Activated CD4-positive, alpha-beta T cell treated with anti-CD3 and anti-CD28 coated beads, Interleukin-2, amount 50 U/mL, for 1 hour (primary cell): Measurements from ENCODE around the gene PRKACB.
"Not testable (repeated sequence)": the region's sequence is repeated elsewhere in the genome, so short reads cannot be mapped to it uniquely, and the experiment has no call there.

Experiments used
- DNase-seq: peaks from one replicate; pipeline ENCODE4 v3.0.0-alpha.2; 2020

The PRKACB gene

GRCh38 chr1:84224905-84225304 is 80.8 kb downstream of the PRKACB start:
- no peak for DNase-seq

GRCh38 chr1:84225646-84226045 is 81.6 kb downstream of the PRKACB start:
- no peak for DNase-seq

GRCh38 chr1:84232676-84233075 is 88.6 kb downstream of the PRKACB start:
- DNase-seq, result not testable (repeated sequence)

GRCh38 chr1:84236256-84236655 is 92.2 kb downstream of the PRKACB start:
- DNase-seq, result no peak

GRCh38 chr1:84242641-84243040 is 98.6 kb downstream of the PRKACB start:
- DNase-seq, result no peak

GRCh38 chr1:84245563-84245962 is 101.5 kb downstream of the PRKACB start:
- DNase-seq, result no peak

GRCh38 chr1:84246213-84246612 is 102.1 kb downstream of the PRKACB start:
- DNase-seq, result no peak

GRCh38 chr1:84247425-84248220 is 103.6 kb downstream of the PRKACB start:
- DNase-seq, result no peak

GRCh38 chr1:84250668-84251067 is 106.6 kb downstream of the PRKACB start:
- no peak for DNase-seq

GRCh38 chr1:84253036-84253435 is 109.0 kb downstream of the PRKACB start:
- no peak for DNase-seq

- DNase-seq, result no peak
Observed at GRCh38 chr1:84253891-84254290, 109.8 kb downstream of the PRKACB start.

GRCh38 chr1:84254703-84255238 is 110.7 kb downstream of the PRKACB start:
- no peak for DNase-seq

- no peak for DNase-seq
Observed at GRCh38 chr1:84255582-84255981, 111.5 kb downstream of the PRKACB start.

GRCh38 chr1:84257617-84258016 is 113.5 kb downstream of the PRKACB start:
- DNase-seq, result no peak

GRCh38 chr1:84259376-84259775 is 115.3 kb downstream of the PRKACB start:
- no peak for DNase-seq

- DNase-seq, result no peak
Observed at GRCh38 chr1:84259989-84260388, 115.9 kb downstream of the PRKACB start.

GRCh38 chr1:84260852-84261518 is 116.9 kb downstream of the PRKACB start:
- no peak for DNase-seq

GRCh38 chr1:84264961-84265360 is 120.9 kb downstream of the PRKACB start:
- no peak for DNase-seq

- no peak for DNase-seq
Observed at GRCh38 chr1:84265867-84266266, 121.8 kb downstream of the PRKACB start.

- DNase-seq, result no peak
Observed at GRCh38 chr1:84266748-84267147, 122.7 kb downstream of the PRKACB start.

- no peak for DNase-seq
Observed at GRCh38 chr1:84267476-84267875, 123.4 kb downstream of the PRKACB start.

- DNase-seq, result no peak
Observed at GRCh38 chr1:84268346-84268745, 124.3 kb downstream of the PRKACB start.

- DNase-seq, result no peak
Observed at GRCh38 chr1:84269306-84269705, 125.2 kb downstream of the PRKACB start.

- no peak for DNase-seq
Observed at GRCh38 chr1:84271441-84272151, 127.5 kb downstream of the PRKACB start.
